GM19193 (cell line): ENCODE results near the gene CCDC66.

Experiments
- POLR2A ChIP-seq: IDR thresholded peaks from 4 replicates; pipeline ENCODE4 v1.6.1; 2011; ENCODE audit not compliant: insufficient read depth, insufficient read length; ENCODE audit errors: extremely low read depth

CCDC66 gene

GRCh38 chr3:56556908-56557830, at the start of gene CCDC66:
TSS of gene CCDC66 (plus strand) at chr3:56557175. CDS start at chr3:56557243, 68 bp downstream.
- TF ChIP-seq POLR2A: peak; percentile 92

GRCh38 chr3:56519641-56520040, 37.3 kb upstream of the CCDC66 start:
- TF ChIP-seq POLR2A: no peak

- no peak for TF ChIP-seq POLR2A
Measured at GRCh38 chr3:56522374-56522773, 34.6 kb upstream of the CCDC66 start.

GRCh38 chr3:56525291-56525690, 31.7 kb upstream of the CCDC66 start:
- TF ChIP-seq POLR2A: no peak

GRCh38 chr3:56536735-56537134, 20.2 kb upstream of the CCDC66 start:
- TF ChIP-seq POLR2A: no peak

GRCh38 chr3:56547486-56547885, 9.5 kb upstream of the CCDC66 start:
- no peak for TF ChIP-seq POLR2A

GRCh38 chr3:56557831-56558170, 826 bp downstream of the CCDC66 start:
- no peak for TF ChIP-seq POLR2A

GRCh38 chr3:56573501-56573900, 16.5 kb downstream of the CCDC66 start:
- TF ChIP-seq POLR2A: no peak

- TF ChIP-seq POLR2A: no peak
Measured at GRCh38 chr3:56590814-56591213, 33.8 kb downstream of the CCDC66 start.

GRCh38 chr3:56591262-56591661, 34.3 kb downstream of the CCDC66 start:
- TF ChIP-seq POLR2A: no peak

GRCh38 chr3:56593455-56594158, 36.6 kb downstream of the CCDC66 start:
- no peak for TF ChIP-seq POLR2A

- no peak for TF ChIP-seq POLR2A
Measured at GRCh38 chr3:56595975-56596840, 39.2 kb downstream of the CCDC66 start.

GRCh38 chr3:56610669-56611335, 53.8 kb downstream of the CCDC66 start:
- no peak for TF ChIP-seq POLR2A

GRCh38 chr3:56611364-56611763, 54.4 kb downstream of the CCDC66 start:
- no peak for TF ChIP-seq POLR2A

GRCh38 chr3:56612146-56612545, 55.2 kb downstream of the CCDC66 start:
- TF ChIP-seq POLR2A: no peak

- TF ChIP-seq POLR2A: no peak
Measured at GRCh38 chr3:56613016-56613415, 56.0 kb downstream of the CCDC66 start.
